ENCODE data around the gene MET.

Gene MET

GRCh38 chr7:116665332-116665996 is 6.5 kb upstream of the MET start:
- FAIRE-seq: no peak

- no peak for FAIRE-seq
Observed at GRCh38 chr7:116669769-116670168, 2.2 kb upstream of the MET start.

- no peak for FAIRE-seq
Observed at GRCh38 chr7:116670409-116671015, 1.5 kb upstream of the MET start.

GRCh38 chr7:116671111-116671510 is 885 bp upstream of the MET start:
- FAIRE-seq: no peak

- no peak for FAIRE-seq
Observed at GRCh38 chr7:116672596-116673456, 830 bp downstream of the MET start.

GRCh38 chr7:116673457-116673865 is 1.5 kb downstream of the MET start:
- FAIRE-seq: no peak

- FAIRE-seq: no peak
Observed at GRCh38 chr7:116674508-116675173, 2.6 kb downstream of the MET start.

- FAIRE-seq: no peak
Observed at GRCh38 chr7:116675812-116676355, 3.9 kb downstream of the MET start.

GRCh38 chr7:116678780-116679179 is 6.8 kb downstream of the MET start:
- FAIRE-seq: no peak

GRCh38 chr7:116679500-116679899 is 7.5 kb downstream of the MET start:
- FAIRE-seq: no peak

GRCh38 chr7:116683786-116684185 is 11.8 kb downstream of the MET start:
- no peak for FAIRE-seq

GRCh38 chr7:116686033-116686432 is 14.0 kb downstream of the MET start:
- FAIRE-seq: no peak

GRCh38 chr7:116686812-116687419 is 14.9 kb downstream of the MET start:
- no peak for FAIRE-seq

GRCh38 chr7:116687801-116688201 is 15.8 kb downstream of the MET start:
- no peak for FAIRE-seq

- FAIRE-seq: no peak
Observed at GRCh38 chr7:116689790-116690259, 17.8 kb downstream of the MET start.

GRCh38 chr7:116691664-116692063 is 19.7 kb downstream of the MET start:
- FAIRE-seq: no peak

GRCh38 chr7:116692401-116693308 is 20.7 kb downstream of the MET start:
- FAIRE-seq: no peak

- FAIRE-seq: no peak
Observed at GRCh38 chr7:116696707-116697106, 24.7 kb downstream of the MET start.

GRCh38 chr7:116697152-116697551 is 25.2 kb downstream of the MET start:
- FAIRE-seq: no peak

- FAIRE-seq: no peak
Observed at GRCh38 chr7:116697761-116698160, 25.8 kb downstream of the MET start.

- FAIRE-seq: no peak
Observed at GRCh38 chr7:116698396-116698795, 26.4 kb downstream of the MET start.

Measured in islet of Langerhans (tissue), 1 donor.